ENCODE measurements around the gene TMED8.

- TF ChIP-seq POLR2A (IDR thresholded peaks at IDR 0.05; ENCODE audit: low read length) (no peak), GATA1 (IDR thresholded peaks at IDR 0.05; ENCODE audit: low read depth, low read length) (no peak)
Measured at GRCh38 chr14:77303417-77304156, 73.3 kb downstream of the TMED8 start.

All from erythroblast (primary cell).